H1 (cell line): ENCODE results near the gene TMX3. TPM values are rescaled to one million over a fixed set of nuclear protein-coding genes. Genes with fewer than 3 reads are reported as not detected.

Experiments used
- CTCF ChIA-PET: fragments of 300-600 bp; sonication (Branson Sonifier 250); formaldehyde crosslinking; loops from one replicate; lab custom pipeline; 2021; ENCODE audit not compliant: partially characterized antibody; lab: Charles Lee
- POLR2A ChIA-PET: fragments of 300-600 bp; sonication (Branson Sonifier 250); formaldehyde crosslinking; loops from one replicate; lab custom pipeline; 2021; ENCODE audit warnings: inconsistent platforms; ENCODE audit not compliant: partially characterized antibody; lab: Charles Lee
- DNase-seq, 2 experiments: peaks; one replicate each; pipeline versions ENCODE4 v3.0.0 to v3.0.0-alpha.2; 2010 to 2022; ENCODE audit warnings: low spot score in 2 of 2, low read depth in 1 of 2, mixed read lengths in 1 of 2
- FAIRE-seq: peaks from 2 replicates; lab custom pipeline; 2011; peaks lifted over from hg19 to GRCh38; lab: Jason Lieb, UNC
- H2AFZ ChIP-seq: 2 replicates; pipeline ENCODE4 v1.8.1; 2012; ENCODE audit warnings: low read length, inconsistent platforms
- H2AK5ac ChIP-seq: 2 replicates; pipeline ENCODE4 v1.6.1; 2013; ENCODE audit warnings: low read depth, low read length
- H2BK120ac ChIP-seq: replicated peaks from 2 replicates; pipeline ENCODE3; 2013; ENCODE audit warnings: low read depth, low read length, inconsistent platforms
- H2BK12ac ChIP-seq: 2 replicates; pipeline ENCODE4 v1.6.1; 2013; ENCODE audit warnings: low read depth, low read length
- H2BK15ac ChIP-seq: 2 replicates; pipeline ENCODE4 v1.6.1; 2013; ENCODE audit warnings: low read length
- H2BK20ac ChIP-seq: 2 replicates; pipeline ENCODE4 v1.6.1; 2013; ENCODE audit warnings: low read length
- H2BK5ac ChIP-seq: 2 replicates; pipeline ENCODE4 v1.6.1; 2013; ENCODE audit warnings: low read depth, low read length
- H3K14ac ChIP-seq: 2 replicates; pipeline ENCODE4 v1.6.1; 2013; ENCODE audit warnings: inconsistent platforms; ENCODE audit not compliant: insufficient read length
- H3K18ac ChIP-seq: 2 replicates; pipeline ENCODE4 v1.6.1; 2013; ENCODE audit warnings: low read length; ENCODE audit errors: extremely low read depth
- H3K23ac ChIP-seq: 2 replicates; pipeline ENCODE4 v1.6.1; 2013; ENCODE audit warnings: inconsistent platforms; ENCODE audit not compliant: insufficient read length
- H3K23me2 ChIP-seq: 2 replicates; pipeline ENCODE4 v1.6.1; 2013; ENCODE audit warnings: low read depth, low read length
- H3K27ac ChIP-seq: 2 replicates; pipeline ENCODE4 v1.6.1; 2011; ENCODE audit warnings: low read depth, low read length, inconsistent platforms
- H3K27me3 ChIP-seq, 4 experiments: replicated peaks in 1 of 4; 1 replicate in 1 of 4; 2 replicates in 3 of 4; pipeline versions ENCODE4 v1.6.1 to v1.8.1; 2011 to 2013; ENCODE audit warnings: low read length in 3 of 4, mild to moderate bottlenecking in 3 of 4, inconsistent platforms in 2 of 4, mixed read lengths in 2 of 4, moderate library complexity in 1 of 4; ENCODE audit not compliant: control insufficient read depth in 3 of 4, insufficient read depth in 3 of 4; ENCODE audit errors: extremely low read depth in 1 of 4
- H3K36me3 ChIP-seq, 4 experiments: 2 replicates each; pipeline versions ENCODE4 v1.6.1 to v1.8.1; 2011 to 2013; ENCODE audit warnings: mild to moderate bottlenecking in 4 of 4, low read length in 3 of 4, moderate library complexity in 2 of 4, control low read depth in 1 of 4, inconsistent platforms in 1 of 4; ENCODE audit not compliant: insufficient read depth in 4 of 4, control insufficient read depth in 2 of 4
- H3K4ac ChIP-seq: replicated peaks from 2 replicates; pipeline ENCODE3; 2013; ENCODE audit warnings: low read length, low read depth, mixed read lengths, inconsistent platforms; ENCODE audit not compliant: insufficient read length
- H3K4me1 ChIP-seq, 4 experiments: replicated peaks in 1 of 4; 1 replicate in 1 of 4; 2 replicates in 3 of 4; pipeline versions ENCODE4 v1.6.1 to v1.8.1; 2011 to 2013; ENCODE audit warnings: low read length in 3 of 4, inconsistent platforms in 2 of 4, mixed read lengths in 1 of 4; ENCODE audit not compliant: insufficient read depth in 4 of 4, control insufficient read depth in 3 of 4
- H3K4me2 ChIP-seq, 2 experiments: 2 replicates each; pipeline versions ENCODE4 v1.6.1 to v1.8.1; 2011 to 2013; ENCODE audit warnings: low read depth in 2 of 2, low read length in 2 of 2, control low read depth in 1 of 2, inconsistent platforms in 1 of 2, mild to moderate bottlenecking in 1 of 2; ENCODE audit not compliant: insufficient read depth in 1 of 2
- H3K4me3 ChIP-seq, 4 experiments: fragments of 200-600, 300-600 bp in 1 of 4; sonication (generic), shearing (Covaris generic), sonication (Bioruptor Twin) in 1 of 4; 2 replicates each; pipeline versions ENCODE4 v1.5.1 to v1.8.1; 2011 to 2016; ENCODE audit warnings: low read length in 4 of 4, low read depth in 3 of 4, control low read depth in 2 of 4, inconsistent platforms in 2 of 4, mild to moderate bottlenecking in 2 of 4, mixed read lengths in 1 of 4, moderate library complexity in 1 of 4; ENCODE audit not compliant: insufficient read depth in 2 of 4; ENCODE audit errors: extremely low read depth in 1 of 4
- H3K56ac ChIP-seq: replicated peaks from 2 replicates; pipeline ENCODE3; 2013; ENCODE audit warnings: low read depth, mild to moderate bottlenecking, mixed read lengths, low read length, inconsistent platforms; ENCODE audit not compliant: insufficient read length
- H3K79me1 ChIP-seq: 2 replicates; pipeline ENCODE4 v1.6.1; 2013; ENCODE audit warnings: low read depth, low read length, control low read depth
- H3K79me2 ChIP-seq, 2 experiments: 2 replicates each; pipeline versions ENCODE4 v1.6.1 to v1.8.1; 2012 to 2013; ENCODE audit warnings: low read length in 2 of 2, mild to moderate bottlenecking in 2 of 2, inconsistent platforms in 1 of 2; ENCODE audit not compliant: insufficient read depth in 2 of 2, control insufficient read depth in 1 of 2
- H3K9ac ChIP-seq, 4 experiments: replicated peaks in 1 of 4; 1 replicate in 1 of 4; 2 replicates in 3 of 4; pipeline versions ENCODE4 v1.6.1 to v1.8.1; 2011 to 2013; ENCODE audit warnings: low read depth in 3 of 4, low read length in 3 of 4, control low read depth in 2 of 4, mild to moderate bottlenecking in 2 of 4, moderate library complexity in 2 of 4, inconsistent platforms in 1 of 4; ENCODE audit errors: extremely low read depth in 1 of 4
- H3K9me3 ChIP-seq, 2 experiments: 2 replicates each; pipeline versions ENCODE4 v1.6.1 to v1.8.1; 2012 to 2013; ENCODE audit warnings: mild to moderate bottlenecking in 2 of 2, moderate library complexity in 2 of 2, control low read depth in 1 of 2, inconsistent platforms in 1 of 2, low read depth in 1 of 2, low read length in 1 of 2, mixed read lengths in 1 of 2; ENCODE audit not compliant: insufficient read depth in 2 of 2
- H4K20me1 ChIP-seq, 2 experiments: replicated peaks in 1 of 2; 2 replicates each; pipeline versions ENCODE3 to v1.8.1; 2011 to 2013; ENCODE audit warnings: inconsistent platforms in 2 of 2, low read length in 2 of 2, mild to moderate bottlenecking in 1 of 2; ENCODE audit not compliant: insufficient read depth in 2 of 2, control insufficient read depth in 1 of 2
- H4K5ac ChIP-seq: 2 replicates; pipeline ENCODE4 v1.6.1; 2013; ENCODE audit warnings: low read length, low read depth, mixed read lengths, inconsistent platforms; ENCODE audit not compliant: insufficient read length
- H4K8ac ChIP-seq: 2 replicates; pipeline ENCODE4 v1.8.0; 2013; ENCODE audit warnings: mild to moderate bottlenecking, moderate library complexity, low read length, inconsistent platforms; ENCODE audit not compliant: insufficient read depth; ENCODE audit errors: extremely low read depth
- H4K91ac ChIP-seq: replicated peaks from 2 replicates; pipeline ENCODE3; 2013; ENCODE audit warnings: low read length, mixed read lengths, inconsistent platforms; ENCODE audit not compliant: insufficient read length
- ASH2L ChIP-seq: fragments of 200-600, 300-600 bp; sonication (generic); IDR thresholded peaks from one replicate; pipeline ENCODE4 v1.7.1; 2017; ENCODE audit warnings: low read length
- CEBPB ChIP-seq: IDR thresholded peaks from 2 replicates; pipeline ENCODE4 v1.6.1; 2012; ENCODE audit warnings: low read depth, low read length
- FOSL1 ChIP-seq: IDR thresholded peaks from 2 replicates; pipeline ENCODE4 v1.6.1; 2011; ENCODE audit warnings: mild to moderate bottlenecking, low read depth, low read length, moderate library complexity; ENCODE audit not compliant: insufficient read depth
- KDM5A ChIP-seq: fragments of 200-600 bp; IDR thresholded peaks from 2 replicates; pipeline ENCODE4 v1.7.1; 2012; ENCODE audit warnings: mild to moderate bottlenecking, low read length, inconsistent platforms, mixed read lengths
- RXRA ChIP-seq: IDR thresholded peaks from 2 replicates; pipeline ENCODE4 v1.6.1; 2011; ENCODE audit warnings: low read depth, mild to moderate bottlenecking, low read length, moderate library complexity; ENCODE audit not compliant: insufficient read depth
- WGBS, 2 experiments: shearing (Covaris generic) in 1 of 2; methylation state at CpG; one replicate each; pipeline versions ENCODE4 v1.1.6 to v1.1.7; 2013 to 2015; ENCODE audit warnings: low lambda C conversion rate in 2 of 2, mixed read lengths in 2 of 2, inconsistent platforms in 1 of 2, low coverage in 1 of 2, missing lambda C conversion rate in 1 of 2; ENCODE audit not compliant: insufficient replicate concordance in 2 of 2, insufficient coverage in 1 of 2, insufficient read length in 1 of 2; ENCODE audit errors: extremely low coverage in 1 of 2, missing lambda C conversion rate in 1 of 2; 5-methylcytosine and 5-hydroxymethylcytosine counted together
- polyA plus RNA-seq, 7 experiments: library from polyadenylated mRNA; depleted of rRNA in 3 of 7; stranded (reverse) in 5 of 7; unstranded in 2 of 7; fragments of >200 nt in 5 of 7; fragments of 200-250 nt in 2 of 7; gene quantifications; 1 replicate in 5 of 7; 2 replicates in 1 of 7; 4 replicates in 1 of 7; pipeline versions ENCODE4 v1.2.1 to v1.2.3, GENCODE V29; 2011 to 2013; ENCODE audit warnings: missing spikeins in 2 of 7, mixed read lengths in 2 of 7
- total RNA-seq: library from RNA; stranded (reverse); fragmentation: NEBNext Ultra II Directional; extraction: Animal tissue kit (Norgen Biotek cat#: 25700); gene quantifications from 2 replicates; pipeline ENCODE4 v1.2.1, GENCODE V29; 2021

TMX3 gene
- total and polyA plus RNA-seq, 2 of the 8 experiments (the other 6 are each of a cell fraction or from before 2014, with no cell fraction given): 12.6 to 29.0 TPM

GRCh38 chr18:68699043-68699442 lies 15.9 kb downstream of the TMX3 start:
- DNase-seq: no peak
- Histone ChIP-seq H2BK12ac (no peak overlapping the region), H4K5ac (no peak overlapping the region), H2AFZ (no peak overlapping the region), H3K9ac (no peak overlapping the region), H3K36me3 (peaks cover 6 to 36% (median 11%) of the 10 kb centered on the region in 4 experiments; a peak in 6 of 8 replicates), H3K27me3 (no peaks in the 10 kb centered on the region), H3K14ac (no peak overlapping the region), H3K79me1 (no peaks in the 10 kb centered on the region; the same call in 1 of the 2 replicates), H2BK20ac (no peak overlapping the region), H3K4ac (no peak overlapping the region), H4K91ac (no peak overlapping the region), H3K9me3 (no peaks in the 10 kb centered on the region), H3K27ac (no peak overlapping the region), H2AK5ac (no peak overlapping the region), H3K23me2 (peaks cover 2% of the 10 kb centered on the region), H2BK15ac (no peak overlapping the region), H2BK5ac (no peak overlapping the region), H2BK120ac (no peak overlapping the region), H3K18ac (no peak overlapping the region), H3K79me2 (peaks cover 0 to 2% of the 10 kb centered on the region in 2 experiments; a peak in 2 of 4 replicates), H3K4me1 (no peaks in the 10 kb centered on the region), H3K56ac (no peak overlapping the region), H3K23ac (no peak overlapping the region), H3K4me2 (no peak overlapping the region), H3K4me3 (no peak overlapping the region), H4K20me1 (no peaks in the 10 kb centered on the region), H4K8ac (no peak overlapping the region)
- CTCF ChIA-PET: interaction anchor here (1.6 kb wide), 1 partner anchor 10 kb away, joined by 3 read pairs; no protein-coding TSS in a partner anchor
- 94% methylated on average over 1 of the region's 1 CpG; no CpG with 5 or more reads in 1 of the 2 experiments for WGBS, 2 experiments
- TF ChIP-seq KDM5A (no peak), FOSL1 (no peak), ASH2L (no peak), CEBPB (no peak; the same call in 1 of the 2 replicates), RXRA (no peak)
- POLR2A ChIA-PET: no interaction called here
- FAIRE-seq: no peak
